Activated gamma-delta T cell treated with Interleukin-2 at 50 U/mL for 16 hours (primary cell): Measurements from ENCODE around the gene LAYN.
A peak's percentile ranks its signal among the peaks of the same experiment; 100 is the strongest.

ENCODE experiments used
- DNase-seq: peaks from one replicate; pipeline ENCODE4 v3.0.0-alpha.2; 2020

The LAYN gene

DNA sequence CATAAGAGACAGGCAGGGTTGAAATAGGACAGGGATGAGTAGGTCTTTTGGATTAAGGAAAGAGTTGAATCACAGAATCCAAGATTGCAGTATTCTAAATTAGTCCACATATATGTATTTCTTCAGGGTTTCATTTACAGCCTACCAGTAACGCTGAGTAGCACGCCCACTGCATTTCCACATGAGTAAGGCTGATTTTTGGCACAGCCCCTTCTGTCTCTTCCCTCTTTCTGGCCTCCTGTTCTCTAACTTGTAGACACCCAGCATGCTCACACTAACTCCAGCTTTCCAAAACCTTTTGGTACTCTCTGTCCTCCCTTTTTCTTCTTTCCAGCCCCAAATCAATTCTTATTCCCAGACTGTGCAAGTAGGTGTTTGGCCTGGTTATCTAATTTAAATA lies 58.0 kb downstream of the LAYN start:
- DNase-seq: no peak

DNA sequence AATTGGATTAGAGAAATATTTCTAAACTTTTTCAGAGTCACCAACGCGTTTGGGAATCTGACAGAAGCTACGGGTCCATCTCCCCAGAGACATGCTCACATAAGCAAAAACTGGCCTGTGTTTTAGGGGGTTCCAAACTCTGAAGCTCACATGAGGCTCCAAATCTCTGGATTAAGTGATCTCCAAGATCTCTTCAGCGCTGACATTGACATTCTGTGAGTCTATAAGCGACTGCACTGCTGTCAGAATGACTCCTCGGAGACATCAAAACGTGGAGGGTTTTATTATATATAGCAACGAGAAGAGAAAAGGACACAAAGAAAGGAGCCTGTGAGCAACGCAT lies 61.1 kb downstream of the LAYN start:
- DNase-seq: no peak

- DNase-seq: peak; percentile 85
These were observed 61.7 kb downstream of the LAYN start, which contains the start of gene SIK2 for GRCh38 chr11:111601979-111602864. TSS of gene SIK2 (plus strand) at chr11:111602449. CDS start at chr11:111602564, 115 bp downstream.

GRCh38 chr11:111602865-111603610 lies 62.5 kb downstream of the LAYN start:
- no peak for DNase-seq

DNA sequence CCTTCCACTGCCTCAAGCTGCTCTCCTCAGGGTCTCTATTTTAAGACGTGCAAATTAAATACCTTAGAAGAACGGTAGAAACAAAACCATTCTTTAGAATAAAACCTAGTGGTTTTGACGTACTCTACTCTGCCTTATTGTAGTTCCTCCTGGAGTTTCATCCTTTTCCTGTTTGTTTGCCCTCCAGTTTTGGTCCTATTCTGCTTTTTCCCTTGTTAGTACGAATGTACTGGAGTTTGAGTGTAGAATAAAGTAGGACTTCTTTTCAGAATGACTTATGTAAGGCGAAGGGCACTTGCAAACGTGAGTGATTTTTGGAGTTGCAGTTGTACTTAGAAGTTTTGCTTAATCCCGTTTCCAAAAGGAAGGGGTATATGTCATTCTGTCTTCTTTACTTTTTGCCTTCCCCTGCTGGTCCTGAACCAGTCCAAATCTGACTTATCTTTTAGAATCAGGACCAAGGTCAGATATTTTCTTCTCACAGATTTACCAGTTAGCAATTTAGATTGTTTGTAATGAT lies 63.2 kb downstream of the LAYN start:
- no peak for DNase-seq

GRCh38 chr11:111604392-111605009 lies 64.0 kb downstream of the LAYN start:
- no peak for DNase-seq

- no peak for DNase-seq
These were observed 65.2 kb downstream of the LAYN start for GRCh38 chr11:111605681-111606080.

- DNase-seq: no peak
These were observed 66.5 kb downstream of the LAYN start for GRCh38 chr11:111606986-111607385.

DNA sequence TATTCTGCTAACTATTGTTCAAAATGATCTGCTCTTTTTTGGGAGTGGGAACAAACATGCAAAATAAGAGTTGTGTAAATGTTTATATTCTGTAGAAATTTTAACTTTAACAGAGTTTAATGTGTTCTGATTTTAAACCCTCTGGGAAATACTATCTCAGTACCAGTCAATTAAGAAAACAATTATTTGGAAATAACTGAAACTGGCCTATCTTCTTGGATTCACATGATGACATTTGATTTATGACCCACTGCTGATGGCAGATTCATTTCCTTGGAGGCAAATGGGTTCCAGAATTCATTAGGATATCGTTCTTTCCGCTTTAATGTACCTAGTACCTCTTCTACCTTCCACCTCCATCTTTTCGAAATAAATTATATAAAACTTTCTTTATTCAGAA lies 67.2 kb downstream of the LAYN start:
- DNase-seq: no peak
